ENCODE data around the gene FKBP1B.

DNA sequence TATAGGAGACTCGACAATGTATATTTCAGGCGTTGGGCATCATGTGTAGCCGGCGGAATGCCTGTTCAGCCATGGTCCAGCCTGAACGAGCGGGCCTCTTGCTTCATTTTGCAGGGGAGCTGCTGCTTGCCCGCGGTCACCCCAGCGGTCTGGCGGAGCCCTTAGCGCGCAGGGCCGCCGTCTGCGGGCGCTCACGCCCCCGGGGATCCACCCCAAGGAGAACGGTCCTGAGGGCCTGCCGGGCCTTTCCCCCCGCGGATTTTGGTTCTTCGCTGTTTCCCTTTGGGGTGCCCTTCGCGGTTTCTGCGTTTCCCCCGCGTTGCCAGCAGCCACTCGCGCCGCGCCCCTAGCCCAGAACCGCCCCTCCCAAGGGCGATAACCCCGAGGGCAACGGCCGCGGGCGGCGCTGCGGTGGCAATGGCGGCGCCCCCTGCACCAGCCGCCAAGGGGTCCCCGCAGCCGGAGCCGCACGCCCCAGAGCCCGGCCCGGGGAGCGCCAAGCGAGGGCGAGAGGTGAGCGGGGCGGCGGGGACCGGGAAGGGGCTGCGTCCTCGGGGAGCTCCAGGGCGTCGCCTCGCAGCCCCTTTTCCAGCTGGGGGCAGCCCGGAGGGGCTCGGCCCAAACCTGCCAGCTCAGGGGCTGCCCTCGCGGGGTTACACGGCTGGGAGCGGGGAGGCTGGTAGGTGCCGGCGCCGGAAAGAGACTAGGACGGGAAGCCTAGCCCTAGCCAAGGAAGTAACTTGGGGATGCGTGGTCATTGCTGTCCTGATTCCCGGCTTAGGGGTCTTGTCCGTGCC, 39.7 kb upstream of the FKBP1B start, which contains the start of gene MFSD2B:
- TF ChIP-seq, protein P1, sequence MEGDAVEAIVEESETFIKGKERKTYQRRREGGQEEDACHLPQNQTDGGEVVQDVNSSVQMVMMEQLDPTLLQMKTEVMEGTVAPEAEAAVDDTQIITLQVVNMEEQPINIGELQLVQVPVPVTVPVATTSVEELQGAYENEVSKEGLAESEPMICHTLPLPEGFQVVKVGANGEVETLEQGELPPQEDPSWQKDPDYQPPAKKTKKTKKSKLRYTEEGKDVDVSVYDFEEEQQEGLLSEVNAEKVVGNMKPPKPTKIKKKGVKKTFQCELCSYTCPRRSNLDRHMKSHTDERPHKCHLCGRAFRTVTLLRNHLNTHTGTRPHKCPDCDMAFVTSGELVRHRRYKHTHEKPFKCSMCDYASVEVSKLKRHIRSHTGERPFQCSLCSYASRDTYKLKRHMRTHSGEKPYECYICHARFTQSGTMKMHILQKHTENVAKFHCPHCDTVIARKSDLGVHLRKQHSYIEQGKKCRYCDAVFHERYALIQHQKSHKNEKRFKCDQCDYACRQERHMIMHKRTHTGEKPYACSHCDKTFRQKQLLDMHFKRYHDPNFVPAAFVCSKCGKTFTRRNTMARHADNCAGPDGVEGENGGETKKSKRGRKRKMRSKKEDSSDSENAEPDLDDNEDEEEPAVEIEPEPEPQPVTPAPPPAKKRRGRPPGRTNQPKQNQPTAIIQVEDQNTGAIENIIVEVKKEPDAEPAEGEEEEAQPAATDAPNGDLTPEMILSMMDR (IDR thresholded peaks at IDR 0.05) = no peak
- no peak for TF ChIP-seq POLR2A (IDR thresholded peaks at IDR 0.05)
- no peak for TF ChIP-seq EP300 (IDR thresholded peaks at IDR 0.05)
- TF ChIP-seq POLR2AphosphoS5 (IDR thresholded peaks at IDR 0.05) = no peak

Measured in upper lobe of left lung (tissue), 4 donors.